GM10248 (cell line): ENCODE measurements around the gene LETM1.

Source experiments
- CTCF ChIA-PET: fragments of 300-600 bp; sonication (Branson Sonifier 250); formaldehyde crosslinking; extraction: SDS; loops from one replicate; lab custom pipeline; 2021; ENCODE audit warnings: antibody characterized with exemption; lab: Yijun Ruan, JAX
- POLR2A ChIA-PET: fragments of 350-650 bp; sonication (Branson Sonifier 250); formaldehyde crosslinking; extraction: SDS; loops from one replicate; lab custom pipeline; 2020; ENCODE audit warnings: antibody characterized with exemption; lab: Yijun Ruan, JAX
- DNase-seq: peaks from one replicate; pipeline ENCODE4 v3.0.0; 2012; ENCODE audit errors: extremely low spot score
- CTCF ChIP-seq: IDR thresholded peaks from 2 replicates; pipeline ENCODE4 v1.5.1; 2012; ENCODE audit warnings: mild to moderate bottlenecking, low read depth; ENCODE audit errors: extremely low read depth, missing control alignments, control extremely low read depth

Gene LETM1

GRCh38 chr4:1879485-1879884, 23.5 kb upstream of the LETM1 start:
- POLR2A ChIA-PET: no interaction called here
- DNase-seq: no peak

GRCh38 chr4:1874201-1874600, 18.2 kb upstream of the LETM1 start:
- ChIA-PET CTCF (interaction anchor here (1.2 to 6.5 kb wide), 4 partner anchors 13 to 25 kb away, joined by 5 to 47 read pairs (median 6); partner anchors contain the start of gene LETM1), POLR2A (no interaction called here)
- no peak for TF ChIP-seq CTCF
- DNase-seq: no peak

More at GRCh38 chr4:1879485-1879884, 23.5 kb upstream of the LETM1 start:
- CTCF ChIA-PET: interaction anchor here (6.5 kb wide), 1 partner anchor 20 kb away, joined by 47 read pairs; no protein-coding TSS in a partner anchor
- no peak for TF ChIP-seq CTCF

- no peak for TF ChIP-seq CTCF
- ChIA-PET CTCF (interaction anchor here (6.5 kb wide), 1 partner anchor 25 kb away, joined by 47 read pairs; no protein-coding TSS in a partner anchor), POLR2A (no interaction called here)
- no peak for DNase-seq
Measured at GRCh38 chr4:1873776-1874175, 17.8 kb upstream of the LETM1 start.

- POLR2A ChIA-PET: no interaction called here
Measured at GRCh38 chr4:1873291-1873690, 17.3 kb upstream of the LETM1 start.

GRCh38 chr4:1872870-1873269, 16.9 kb upstream of the LETM1 start:
- CTCF ChIA-PET: interaction anchor here (1.5 kb wide), 1 partner anchor 35 kb away, joined by 3 read pairs; no protein-coding TSS in a partner anchor
- POLR2A ChIA-PET: no interaction called here
- DNase-seq: peak; percentile 52
- TF ChIP-seq CTCF: no peak

More at GRCh38 chr4:1873291-1873690, 17.3 kb upstream of the LETM1 start:
- CTCF ChIA-PET: interaction anchor here (1.5 to 6.5 kb wide), 2 partner anchors 26 to 35 kb away, joined by 3 to 47 read pairs; no protein-coding TSS in a partner anchor
- TF ChIP-seq CTCF: no peak
- DNase-seq: no peak

- ChIA-PET CTCF (no interaction called here), POLR2A (no interaction called here)
- peak; percentile 50 for DNase-seq
- TF ChIP-seq CTCF: no peak
Measured at GRCh38 chr4:1871471-1872021, 15.6 kb upstream of the LETM1 start.
